ENCODE results near the gene RAB11FIP4. TPM values are rescaled to one million over a fixed set of nuclear protein-coding genes. Genes with fewer than 3 reads are reported as not detected.
A peak's percentile ranks its signal among the peaks of the same experiment; 100 is the strongest.

Gene RAB11FIP4
- total and polyA plus RNA-seq, 2 experiments from 2014 or later: 0.22 to 0.40 TPM

- Histone ChIP-seq H3F3A (ENCODE audit: insufficient read depth) (no peaks in the 10 kb centered on the region), H3K4me2 (ENCODE audit: unreplicated experiment) (no peak overlapping the region), H3K27ac (no peak overlapping the region), H3K27me3 (replicated peaks; ENCODE audit: insufficient read depth) (no peaks in the 10 kb centered on the region), H3K79me2 (ENCODE audit: insufficient read depth) (no peaks in the 10 kb centered on the region), H3K36me3 (ENCODE audit: low read depth) (no peaks in the 10 kb centered on the region), H3K9me3 (ENCODE audit: low read depth) (no peaks in the 10 kb centered on the region), H3K9me2 (ENCODE audit: insufficient read depth) (no peaks in the 10 kb centered on the region), H3K9ac (no peak overlapping the region), H2AFZ (no peak overlapping the region), H3K4me1 (ENCODE audit: insufficient read depth) (peaks cover 4% of the 10 kb centered on the region), H3K4me3 (no peak overlapping the region), H4K20me1 (ENCODE audit: insufficient read depth) (no peaks in the 10 kb centered on the region)
- DNase-seq: no peak
- WGBS, 2 experiments (ENCODE audit: low coverage in 1 of 2, low lambda C conversion rate in 2 of 2, missing lambda C conversion rate in 2 of 2): 81 to 83% methylated on average over 7 of the region's 7 CpGs
- in situ Hi-C loops (cut with MboI): no loop called here
- TF ChIP-seq EZH2 (IDR thresholded peaks at IDR 0.05; ENCODE audit: insufficient read depth, poor library complexity, severe bottlenecking): no peak
- TF ChIP-seq EZH2phosphoT487 (IDR thresholded peaks at IDR 0.05; ENCODE audit: insufficient read depth, low read depth): no peak
Observed at GRCh38 chr17:31449111-31449510, 57.6 kb downstream of the RAB11FIP4 start.

- no peaks in the 10 kb centered on the region for H3K36me3 ChIP-seq (ENCODE audit: low read depth)
- H3K4me1 ChIP-seq (ENCODE audit: insufficient read depth): no peaks in the 10 kb centered on the region
- H3K4me3 ChIP-seq: no peak overlapping the region
- H3K27ac ChIP-seq: no peak overlapping the region
- DNase-seq: no peak
- no peak overlapping the region for H3K9ac ChIP-seq
- no peaks in the 10 kb centered on the region for H3K79me2 ChIP-seq (ENCODE audit: insufficient read depth)
- no peaks in the 10 kb centered on the region for H3K27me3 ChIP-seq (replicated peaks; ENCODE audit: insufficient read depth)
- H3K9me3 ChIP-seq (ENCODE audit: low read depth): no peaks in the 10 kb centered on the region
- TF ChIP-seq EZH2 (IDR thresholded peaks at IDR 0.05; ENCODE audit: insufficient read depth, poor library complexity, severe bottlenecking) (no peak), EZH2phosphoT487 (IDR thresholded peaks at IDR 0.05; ENCODE audit: insufficient read depth, low read depth) (no peak)
- no peaks in the 10 kb centered on the region for H4K20me1 ChIP-seq (ENCODE audit: insufficient read depth)
- in situ Hi-C loops (cut with MboI): no loop called here
- H3K9me2 ChIP-seq (ENCODE audit: insufficient read depth): no peaks in the 10 kb centered on the region
- 63 to 66% methylated on average over 3 of the region's 3 CpGs for WGBS, 2 experiments (ENCODE audit: low coverage in 1 of 2, low lambda C conversion rate in 2 of 2, missing lambda C conversion rate in 2 of 2)
- H3K4me2 ChIP-seq (ENCODE audit: unreplicated experiment): no peak overlapping the region
- no peak overlapping the region for H2AFZ ChIP-seq
- no peaks in the 10 kb centered on the region for H3F3A ChIP-seq (ENCODE audit: insufficient read depth)
Observed at GRCh38 chr17:31449746-31450145, 58.3 kb downstream of the RAB11FIP4 start.

GRCh38 chr17:31452101-31452500, 60.6 kb downstream of the RAB11FIP4 start:
- in situ Hi-C loops (cut with MboI): no loop called here
- H3K9me2 ChIP-seq (ENCODE audit: insufficient read depth): no peaks in the 10 kb centered on the region

GRCh38 chr17:31452561-31453110, 61.2 kb downstream of the RAB11FIP4 start:
- no peaks in the 10 kb centered on the region for H3K9me2 ChIP-seq (ENCODE audit: insufficient read depth)
- H3K4me3 ChIP-seq: no peak overlapping the region
- no peaks in the 10 kb centered on the region for H3K79me2 ChIP-seq (ENCODE audit: insufficient read depth)
- TF ChIP-seq EZH2 (IDR thresholded peaks at IDR 0.05; ENCODE audit: insufficient read depth, poor library complexity, severe bottlenecking) (no peak), EZH2phosphoT487 (IDR thresholded peaks at IDR 0.05; ENCODE audit: insufficient read depth, low read depth) (no peak)
- H3K4me1 ChIP-seq (ENCODE audit: insufficient read depth): no peaks in the 10 kb centered on the region
- H3K27me3 ChIP-seq (replicated peaks; ENCODE audit: insufficient read depth): peaks cover 7% of the 10 kb centered on the region
- no peak overlapping the region for H3K27ac ChIP-seq
- no peaks in the 10 kb centered on the region for H4K20me1 ChIP-seq (ENCODE audit: insufficient read depth)
- in situ Hi-C loops (cut with MboI): no loop called here
- DNase-seq: no peak
- no peak overlapping the region for H2AFZ ChIP-seq
- no peaks in the 10 kb centered on the region for H3K9me3 ChIP-seq (ENCODE audit: low read depth)
- no peak overlapping the region for H3K4me2 ChIP-seq (ENCODE audit: unreplicated experiment)
- no peaks in the 10 kb centered on the region for H3F3A ChIP-seq (ENCODE audit: insufficient read depth)
- 79 to 86% methylated on average over 10 of the region's 10 CpGs for WGBS, 2 experiments (ENCODE audit: low coverage in 1 of 2, low lambda C conversion rate in 2 of 2, missing lambda C conversion rate in 2 of 2)
- H3K36me3 ChIP-seq (ENCODE audit: low read depth): no peaks in the 10 kb centered on the region
- H3K9ac ChIP-seq: no peak overlapping the region

More at GRCh38 chr17:31452101-31452500, 60.6 kb downstream of the RAB11FIP4 start:
- no peak overlapping the region for H2AFZ ChIP-seq
- H3K4me1 ChIP-seq (ENCODE audit: insufficient read depth): no peaks in the 10 kb centered on the region
- no peaks in the 10 kb centered on the region for H3K36me3 ChIP-seq (ENCODE audit: low read depth)
- H3K4me2 ChIP-seq (ENCODE audit: unreplicated experiment): no peak overlapping the region
- no peaks in the 10 kb centered on the region for H3K9me3 ChIP-seq (ENCODE audit: low read depth)
- no peak overlapping the region for H3K9ac ChIP-seq
- no peaks in the 10 kb centered on the region for H3F3A ChIP-seq (ENCODE audit: insufficient read depth)
- TF ChIP-seq EZH2phosphoT487 (IDR thresholded peaks at IDR 0.05; ENCODE audit: insufficient read depth, low read depth): no peak
- no peak for TF ChIP-seq EZH2 (IDR thresholded peaks at IDR 0.05; ENCODE audit: insufficient read depth, poor library complexity, severe bottlenecking)
- 54 to 58% methylated on average over 4 of the region's 4 CpGs for WGBS, 2 experiments (ENCODE audit: low coverage in 1 of 2, low lambda C conversion rate in 2 of 2, missing lambda C conversion rate in 2 of 2)
- no peaks in the 10 kb centered on the region for H4K20me1 ChIP-seq (ENCODE audit: insufficient read depth)
- no peak overlapping the region for H3K27ac ChIP-seq
- peak; percentile 59 for DNase-seq
- H3K79me2 ChIP-seq (ENCODE audit: insufficient read depth): no peaks in the 10 kb centered on the region
- H3K4me3 ChIP-seq: no peak overlapping the region
- peaks cover 7% of the 10 kb centered on the region for H3K27me3 ChIP-seq (replicated peaks; ENCODE audit: insufficient read depth)
